Colonic mucosa (tissue), 4 donors: ENCODE measurements around the gene BCAS4. TPM values are rescaled to one million over a fixed set of nuclear protein-coding genes. Genes with fewer than 3 reads are reported as not detected.
"Not testable (repeated sequence)": the region's sequence is repeated elsewhere in the genome, so short reads cannot be mapped to it uniquely, and the experiment has no call there.

Source experiments
- DNase-seq: peaks from one replicate; pipeline ENCODE4 v3.0.0-alpha.2; 2020
- H3K27ac ChIP-seq: fragments of 200-600 bp; one replicate; pipeline ENCODE4 v1.8.0; 2021
- H3K27me3 ChIP-seq: fragments of 200-600 bp; one replicate; pipeline ENCODE4 v1.8.0; 2021
- H3K36me3 ChIP-seq: fragments of 200-600 bp; one replicate; pipeline ENCODE4 v1.8.0; 2021
- H3K4me1 ChIP-seq: fragments of 200-600 bp; one replicate; pipeline ENCODE4 v1.8.0; 2021; ENCODE audit warnings: mild to moderate bottlenecking
- H3K4me3 ChIP-seq: fragments of 200-600 bp; one replicate; pipeline ENCODE4 v1.8.0; 2021
- H3K9ac ChIP-seq, 2 donors: one replicate each; pipeline ENCODE4 v1.7.0; 2013; ENCODE audit warnings: control low read depth in 2 of 2, low read depth in 2 of 2, low read length in 2 of 2
- H3K9me3 ChIP-seq: fragments of 200-600 bp; one replicate; pipeline ENCODE4 v1.8.0; 2021
- intact Hi-C: fragments of 100-400 bp; cut with DNase I; formaldehyde crosslinking; loops from one replicate; pipeline ENCODE4 v1.14.1; 2022
- total RNA-seq, 2 donors: library from RNA; stranded (reverse); fragmentation: NEBNext Ultra II Directional in 1 of 2; extraction: Animal tissue kit (Norgen Biotek cat#: 25700) in 1 of 2; gene quantifications; one replicate each; pipeline ENCODE4 v1.2.1, GENCODE V29; 2021
- TF ChIP-seq, protein P1 (sequence below): fragments of 200-600 bp; IDR thresholded peaks from one replicate; pipeline ENCODE4 v1.8.0; 2022; ENCODE audit warnings: antibody characterized with exemption, mild to moderate bottlenecking
- donor health status: healthy.
- donor health status: DM: no; HTN: no; CAD: no.
- donor health status: DM: no; HTN: no; CAD: no.

The BCAS4 gene
- total RNA-seq, 2 donors from 2014 or later = 1.1 to 2.7 TPM

DNA sequence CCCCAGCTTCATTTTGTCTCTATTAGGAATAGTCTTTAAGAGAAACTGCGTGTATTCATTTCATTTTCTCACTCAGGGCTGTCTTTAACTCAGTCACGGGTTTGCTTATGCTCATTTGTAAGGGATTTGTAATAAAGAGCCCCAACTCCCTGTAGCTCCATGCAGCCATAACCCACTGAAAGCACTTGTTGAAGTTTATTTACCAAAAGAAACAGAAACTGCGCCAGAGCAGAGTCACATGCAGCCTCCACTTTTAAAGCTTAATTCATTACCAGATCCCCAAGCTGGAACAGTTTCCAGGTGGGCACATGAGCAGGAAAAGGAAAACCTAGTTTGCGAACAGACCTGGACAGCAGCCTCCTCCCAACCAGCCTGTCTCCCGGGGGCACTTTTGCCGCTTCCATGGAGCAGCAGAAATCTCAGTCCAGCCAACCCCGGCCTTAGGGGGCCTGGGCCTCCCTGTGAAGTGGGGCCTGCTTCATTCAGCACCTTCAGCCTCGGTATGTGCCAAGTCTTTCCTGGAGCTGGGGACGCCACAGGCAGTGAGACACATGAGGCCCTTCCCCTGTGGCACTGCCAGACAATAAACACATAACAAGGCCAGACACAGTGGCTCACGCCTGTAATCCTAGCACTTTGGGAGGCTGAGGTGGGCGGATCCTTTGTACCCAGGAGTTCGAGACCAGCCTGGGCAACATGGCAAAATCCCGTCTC is 4.5 kb downstream of the BCAS4 start:
- TF ChIP-seq, protein P1, sequence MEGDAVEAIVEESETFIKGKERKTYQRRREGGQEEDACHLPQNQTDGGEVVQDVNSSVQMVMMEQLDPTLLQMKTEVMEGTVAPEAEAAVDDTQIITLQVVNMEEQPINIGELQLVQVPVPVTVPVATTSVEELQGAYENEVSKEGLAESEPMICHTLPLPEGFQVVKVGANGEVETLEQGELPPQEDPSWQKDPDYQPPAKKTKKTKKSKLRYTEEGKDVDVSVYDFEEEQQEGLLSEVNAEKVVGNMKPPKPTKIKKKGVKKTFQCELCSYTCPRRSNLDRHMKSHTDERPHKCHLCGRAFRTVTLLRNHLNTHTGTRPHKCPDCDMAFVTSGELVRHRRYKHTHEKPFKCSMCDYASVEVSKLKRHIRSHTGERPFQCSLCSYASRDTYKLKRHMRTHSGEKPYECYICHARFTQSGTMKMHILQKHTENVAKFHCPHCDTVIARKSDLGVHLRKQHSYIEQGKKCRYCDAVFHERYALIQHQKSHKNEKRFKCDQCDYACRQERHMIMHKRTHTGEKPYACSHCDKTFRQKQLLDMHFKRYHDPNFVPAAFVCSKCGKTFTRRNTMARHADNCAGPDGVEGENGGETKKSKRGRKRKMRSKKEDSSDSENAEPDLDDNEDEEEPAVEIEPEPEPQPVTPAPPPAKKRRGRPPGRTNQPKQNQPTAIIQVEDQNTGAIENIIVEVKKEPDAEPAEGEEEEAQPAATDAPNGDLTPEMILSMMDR = no peak
- H3K9me3 ChIP-seq = no peaks in the 10 kb centered on the region
- H3K4me3 ChIP-seq = no peak overlapping the region
- H3K36me3 ChIP-seq = no peaks in the 10 kb centered on the region
- DNase-seq = no peak
- H3K27me3 ChIP-seq = no peaks in the 10 kb centered on the region
- intact Hi-C loops = no loop called here
- H3K9ac ChIP-seq = no peak overlapping the region
- peaks cover 3% of the 10 kb centered on the region for H3K4me1 ChIP-seq
- no peak overlapping the region for H3K27ac ChIP-seq

DNA sequence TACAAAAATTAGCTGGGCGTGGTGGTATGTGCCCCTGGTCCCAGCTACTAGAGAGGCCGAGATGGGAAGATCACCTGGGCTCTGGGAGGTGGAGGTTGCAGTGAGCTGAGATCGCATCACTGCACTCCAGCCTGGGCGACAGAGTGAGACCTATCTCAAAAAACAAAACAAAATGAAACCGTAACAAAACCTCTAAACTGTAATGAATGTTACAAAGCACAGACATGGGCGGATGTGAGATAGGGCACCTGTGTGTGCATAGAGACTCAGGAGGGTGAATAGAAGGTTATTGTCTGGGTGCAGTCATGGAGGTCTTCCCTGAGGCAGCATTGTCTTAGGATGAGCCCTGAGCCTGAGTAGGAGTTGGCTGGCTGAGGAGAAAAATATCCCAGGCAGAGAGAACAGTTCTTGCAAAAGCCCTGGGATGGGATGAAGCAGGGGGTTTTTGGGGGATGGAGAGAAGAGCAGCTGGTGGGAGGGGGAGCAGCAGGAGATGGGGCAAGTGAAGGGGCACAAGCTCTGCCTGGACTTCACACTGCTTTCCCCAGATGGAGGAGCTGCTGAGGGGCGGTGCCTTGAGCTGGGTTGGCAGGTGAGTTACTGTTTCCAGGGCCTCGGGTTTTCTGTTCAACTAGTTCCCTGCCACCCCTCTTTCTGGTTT is 5.2 kb downstream of the BCAS4 start:
- Histone ChIP-seq H3K9ac (no peak overlapping the region), H3K27ac (no peak overlapping the region), H3K27me3 (no peaks in the 10 kb centered on the region), H3K36me3 (no peaks in the 10 kb centered on the region), H3K4me1 (no peaks in the 10 kb centered on the region), H3K4me3 (no peak overlapping the region), H3K9me3 (no peaks in the 10 kb centered on the region)
- no peak for DNase-seq
- TF ChIP-seq, protein P1 = no peak
- intact Hi-C loops = no loop called here

DNA sequence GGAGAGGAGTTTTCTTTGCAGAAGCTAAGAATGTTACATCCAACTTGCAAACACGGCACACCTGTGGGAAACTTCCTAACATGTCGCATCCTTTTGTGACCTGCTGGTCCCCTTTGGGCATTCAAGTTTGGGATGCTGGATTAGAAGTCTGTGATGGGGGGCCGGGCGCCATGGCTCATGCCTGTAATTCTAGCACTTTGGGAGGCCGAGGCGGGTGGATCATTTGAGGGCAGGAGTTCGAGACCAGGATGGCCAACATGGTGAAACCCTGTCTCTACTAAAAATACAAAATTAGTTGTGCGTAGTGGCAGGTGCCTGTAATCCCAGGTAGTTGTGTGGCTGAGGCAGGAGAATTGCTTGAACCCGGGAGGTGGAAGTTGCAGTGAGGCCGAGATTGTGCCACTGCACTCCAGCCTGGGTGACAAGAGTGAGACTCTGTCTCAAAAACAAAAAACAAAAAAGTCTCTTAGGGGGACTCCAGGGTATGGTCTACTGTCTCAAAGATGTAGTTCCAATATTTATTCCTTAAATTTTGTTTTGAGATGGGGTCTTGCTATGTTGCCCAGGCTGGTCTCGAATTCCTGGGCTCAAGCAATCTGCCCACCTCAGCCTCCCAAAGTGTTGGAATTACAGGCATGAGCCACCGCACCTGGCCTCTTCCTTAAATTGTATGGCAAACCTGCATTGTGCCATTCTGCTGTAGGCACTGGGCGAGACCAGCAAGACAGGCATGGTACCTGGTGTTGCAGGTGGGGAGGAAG is 6.3 kb downstream of the BCAS4 start:
- H3K4me1 ChIP-seq, H3K9ac ChIP-seq, intact Hi-C loops: not testable (repeated sequence)

DNA sequence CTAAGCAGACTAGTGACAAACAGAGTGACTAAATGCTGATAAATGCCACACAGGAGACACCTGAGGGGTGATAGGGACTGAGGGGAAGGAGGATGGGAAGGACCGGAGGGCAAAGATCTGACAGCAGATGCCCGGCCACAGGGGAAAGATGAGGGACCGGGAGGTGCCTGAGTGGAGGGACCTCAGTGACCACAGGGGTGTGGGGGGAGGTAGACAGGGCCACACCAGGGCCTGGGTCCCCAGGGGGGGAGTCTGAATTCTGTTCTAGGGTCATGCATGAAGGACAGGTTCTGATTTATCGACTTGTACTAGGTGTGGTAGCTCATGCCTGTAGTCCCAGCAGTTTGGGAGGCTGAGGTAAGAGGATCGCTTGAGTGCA is 6.9 kb downstream of the BCAS4 start:
- Histone ChIP-seq H3K4me1 (no peaks in the 10 kb centered on the region), H3K9ac (no peak overlapping the region), H3K27ac (no peak overlapping the region), H3K27me3 (no peaks in the 10 kb centered on the region), H3K36me3 (no peaks in the 10 kb centered on the region), H3K9me3 (no peaks in the 10 kb centered on the region), H3K4me3 (no peak overlapping the region)
- intact Hi-C loops = no loop called here
- no peak for DNase-seq
- TF ChIP-seq, protein P1 = no peak

More for the DNA sequence above, 6.3 kb downstream of the BCAS4 start:
- H3K9me3 ChIP-seq, H3K27ac ChIP-seq, H3K4me3 ChIP-seq, H3K27me3 ChIP-seq, DNase-seq, H3K36me3 ChIP-seq: not testable (repeated sequence)

DNA sequence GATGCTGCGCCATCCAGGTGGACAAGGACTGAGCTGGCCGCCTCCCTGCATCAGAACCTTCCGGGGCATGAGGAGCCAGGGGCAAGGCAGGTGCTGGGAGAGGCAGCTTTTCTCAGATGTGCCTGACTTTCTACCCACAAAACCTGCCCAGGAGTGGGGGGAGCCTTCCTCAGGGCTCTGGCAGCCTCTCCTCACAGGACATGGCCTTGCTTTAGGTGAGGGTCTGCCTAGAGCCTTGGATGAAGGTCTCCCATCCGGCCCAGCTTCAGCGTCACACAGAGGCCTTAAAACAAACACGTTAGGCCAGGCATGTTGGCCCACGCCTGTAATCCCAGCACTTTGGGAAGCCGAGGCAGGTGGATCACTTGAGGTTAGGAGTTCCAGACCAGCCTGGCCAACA is 7.4 kb downstream of the BCAS4 start:
- Histone ChIP-seq H3K9ac (no peak overlapping the region), H3K36me3 (no peaks in the 10 kb centered on the region), H3K27ac (no peak overlapping the region), H3K4me3 (no peak overlapping the region), H3K4me1 (no peaks in the 10 kb centered on the region), H3K9me3 (no peaks in the 10 kb centered on the region), H3K27me3 (no peaks in the 10 kb centered on the region)
- no peak for DNase-seq
- TF ChIP-seq, protein P1 = no peak
- intact Hi-C loops = no loop called here
